ENCODE results near the gene CCDC33.

Gene CCDC33

DNA sequence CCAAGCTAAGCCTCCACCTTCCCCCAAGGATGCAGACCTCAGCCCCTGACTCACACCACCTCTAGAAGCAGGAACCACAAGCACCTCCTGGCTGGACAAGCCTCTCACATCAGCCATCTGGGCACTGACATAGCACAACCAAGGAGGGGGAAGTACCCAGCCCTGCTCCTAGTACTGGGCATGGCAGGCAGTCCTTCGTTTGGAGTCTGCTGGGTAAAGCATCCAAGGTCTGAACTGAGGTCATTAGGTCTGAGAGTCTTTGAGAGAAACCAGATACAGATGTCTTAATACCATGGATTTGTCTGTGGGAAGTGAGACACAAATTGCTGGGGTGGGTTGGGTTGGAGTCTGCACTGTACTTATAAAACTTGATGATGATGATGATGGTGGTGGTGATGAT, 61.8 kb downstream of the CCDC33 start:
- ATAC-seq, result peak; percentile 64
- TF ChIP-seq, protein P1, sequence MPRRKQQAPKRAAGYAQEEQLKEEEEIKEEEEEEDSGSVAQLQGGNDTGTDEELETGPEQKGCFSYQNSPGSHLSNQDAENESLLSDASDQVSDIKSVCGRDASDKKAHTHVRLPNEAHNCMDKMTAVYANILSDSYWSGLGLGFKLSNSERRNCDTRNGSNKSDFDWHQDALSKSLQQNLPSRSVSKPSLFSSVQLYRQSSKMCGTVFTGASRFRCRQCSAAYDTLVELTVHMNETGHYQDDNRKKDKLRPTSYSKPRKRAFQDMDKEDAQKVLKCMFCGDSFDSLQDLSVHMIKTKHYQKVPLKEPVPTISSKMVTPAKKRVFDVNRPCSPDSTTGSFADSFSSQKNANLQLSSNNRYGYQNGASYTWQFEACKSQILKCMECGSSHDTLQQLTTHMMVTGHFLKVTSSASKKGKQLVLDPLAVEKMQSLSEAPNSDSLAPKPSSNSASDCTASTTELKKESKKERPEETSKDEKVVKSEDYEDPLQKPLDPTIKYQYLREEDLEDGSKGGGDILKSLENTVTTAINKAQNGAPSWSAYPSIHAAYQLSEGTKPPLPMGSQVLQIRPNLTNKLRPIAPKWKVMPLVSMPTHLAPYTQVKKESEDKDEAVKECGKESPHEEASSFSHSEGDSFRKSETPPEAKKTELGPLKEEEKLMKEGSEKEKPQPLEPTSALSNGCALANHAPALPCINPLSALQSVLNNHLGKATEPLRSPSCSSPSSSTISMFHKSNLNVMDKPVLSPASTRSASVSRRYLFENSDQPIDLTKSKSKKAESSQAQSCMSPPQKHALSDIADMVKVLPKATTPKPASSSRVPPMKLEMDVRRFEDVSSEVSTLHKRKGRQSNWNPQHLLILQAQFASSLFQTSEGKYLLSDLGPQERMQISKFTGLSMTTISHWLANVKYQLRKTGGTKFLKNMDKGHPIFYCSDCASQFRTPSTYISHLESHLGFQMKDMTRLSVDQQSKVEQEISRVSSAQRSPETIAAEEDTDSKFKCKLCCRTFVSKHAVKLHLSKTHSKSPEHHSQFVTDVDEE (CRISPR knock-in tag; IDR thresholded peaks at IDR 0.05), result 0 out of 2 replicates have a peak, but pooled peaks have one; percentile 34
- TF ChIP-seq ZNF8 (CRISPR knock-in tag; IDR thresholded peaks at IDR 0.05) (no peak), ESRRG (CRISPR knock-in tag; IDR thresholded peaks at IDR 0.05) (no peak)

DNA sequence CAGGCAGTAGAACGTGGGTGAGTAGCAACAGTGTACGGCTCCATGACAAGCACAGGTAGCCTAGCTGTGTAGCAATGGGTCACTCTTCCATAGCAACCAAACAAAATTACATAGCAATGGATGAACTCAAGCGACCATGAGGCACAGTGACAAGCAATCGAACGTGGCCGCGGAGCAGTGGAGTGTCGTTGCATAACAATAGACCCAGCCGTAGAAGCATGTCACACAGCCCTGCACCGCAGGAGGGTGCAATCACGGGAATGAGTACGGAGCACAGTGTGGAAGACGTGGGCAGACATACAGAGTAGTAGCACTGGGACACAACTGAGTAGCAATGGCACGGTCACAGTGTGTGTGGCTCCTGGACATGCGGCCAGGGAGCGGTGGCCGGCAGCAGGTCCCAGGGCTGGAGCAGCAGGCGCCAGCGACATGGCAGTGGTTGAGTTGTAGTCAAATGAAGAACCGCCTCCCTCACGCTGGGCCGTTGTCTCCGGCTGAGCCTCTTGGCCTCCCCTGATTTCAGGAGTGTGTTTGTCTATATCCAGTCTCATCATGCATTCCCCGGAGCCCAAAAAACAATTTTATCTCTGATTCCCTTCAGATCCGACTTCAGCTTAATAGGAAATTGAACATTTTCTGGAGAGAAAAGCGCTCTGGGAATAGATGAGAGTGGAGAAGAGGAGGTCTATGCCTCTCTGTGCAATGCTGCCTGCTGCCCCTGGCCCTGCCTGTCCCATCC, 64.1 kb downstream of the CCDC33 start:
- ATAC-seq, result no peak
- no peak for TF ChIP-seq ESRRG (CRISPR knock-in tag; IDR thresholded peaks at IDR 0.05)
- TF ChIP-seq TOX (CRISPR knock-in tag; IDR thresholded peaks at IDR 0.05; ENCODE audit: borderline replicate concordance), result no peak
- TF ChIP-seq, protein P2, sequence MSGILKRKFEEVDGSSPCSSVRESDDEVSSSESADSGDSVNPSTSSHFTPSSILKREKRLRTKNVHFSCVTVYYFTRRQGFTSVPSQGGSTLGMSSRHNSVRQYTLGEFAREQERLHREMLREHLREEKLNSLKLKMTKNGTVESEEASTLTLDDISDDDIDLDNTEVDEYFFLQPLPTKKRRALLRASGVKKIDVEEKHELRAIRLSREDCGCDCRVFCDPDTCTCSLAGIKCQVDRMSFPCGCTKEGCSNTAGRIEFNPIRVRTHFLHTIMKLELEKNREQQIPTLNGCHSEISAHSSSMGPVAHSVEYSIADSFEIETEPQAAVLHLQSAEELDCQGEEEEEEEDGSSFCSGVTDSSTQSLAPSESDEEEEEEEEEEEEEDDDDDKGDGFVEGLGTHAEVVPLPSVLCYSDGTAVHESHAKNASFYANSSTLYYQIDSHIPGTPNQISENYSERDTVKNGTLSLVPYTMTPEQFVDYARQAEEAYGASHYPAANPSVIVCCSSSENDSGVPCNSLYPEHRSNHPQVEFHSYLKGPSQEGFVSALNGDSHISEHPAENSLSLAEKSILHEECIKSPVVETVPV (CRISPR knock-in tag; IDR thresholded peaks at IDR 0.05), result no peak
- no peak for TF ChIP-seq PPARA (CRISPR knock-in tag; IDR thresholded peaks at IDR 0.05; ENCODE audit: borderline replicate concordance)
- no peak for TF ChIP-seq BACH2 (CRISPR knock-in tag; IDR thresholded peaks at IDR 0.05; ENCODE audit: borderline replicate concordance)
- TF ChIP-seq, protein P1 (CRISPR knock-in tag; IDR thresholded peaks at IDR 0.05), result no peak
- TF ChIP-seq ZNF565 (CRISPR knock-in tag; conservative IDR thresholded peaks at IDR 0.05; ENCODE audit: low read depth), result no peak
- TF ChIP-seq RARB (CRISPR knock-in tag; IDR thresholded peaks at IDR 0.05), result no peak
- TF ChIP-seq ZNF8 (CRISPR knock-in tag; IDR thresholded peaks at IDR 0.05), result no peak
- no peak for TF ChIP-seq SNAI2 (CRISPR knock-in tag; IDR thresholded peaks at IDR 0.05)
- no peak for TF ChIP-seq CSDC2 (CRISPR knock-in tag; IDR thresholded peaks at IDR 0.05)
- no peak for TF ChIP-seq ARNTL (CRISPR knock-in tag; IDR thresholded peaks at IDR 0.05; ENCODE audit: borderline replicate concordance, low read depth)
- TF ChIP-seq ZFP3 (CRISPR knock-in tag; IDR thresholded peaks at IDR 0.05), result no peak
- TF ChIP-seq TCF4 (CRISPR knock-in tag; IDR thresholded peaks at IDR 0.05; ENCODE audit: borderline replicate concordance), result no peak

DNA sequence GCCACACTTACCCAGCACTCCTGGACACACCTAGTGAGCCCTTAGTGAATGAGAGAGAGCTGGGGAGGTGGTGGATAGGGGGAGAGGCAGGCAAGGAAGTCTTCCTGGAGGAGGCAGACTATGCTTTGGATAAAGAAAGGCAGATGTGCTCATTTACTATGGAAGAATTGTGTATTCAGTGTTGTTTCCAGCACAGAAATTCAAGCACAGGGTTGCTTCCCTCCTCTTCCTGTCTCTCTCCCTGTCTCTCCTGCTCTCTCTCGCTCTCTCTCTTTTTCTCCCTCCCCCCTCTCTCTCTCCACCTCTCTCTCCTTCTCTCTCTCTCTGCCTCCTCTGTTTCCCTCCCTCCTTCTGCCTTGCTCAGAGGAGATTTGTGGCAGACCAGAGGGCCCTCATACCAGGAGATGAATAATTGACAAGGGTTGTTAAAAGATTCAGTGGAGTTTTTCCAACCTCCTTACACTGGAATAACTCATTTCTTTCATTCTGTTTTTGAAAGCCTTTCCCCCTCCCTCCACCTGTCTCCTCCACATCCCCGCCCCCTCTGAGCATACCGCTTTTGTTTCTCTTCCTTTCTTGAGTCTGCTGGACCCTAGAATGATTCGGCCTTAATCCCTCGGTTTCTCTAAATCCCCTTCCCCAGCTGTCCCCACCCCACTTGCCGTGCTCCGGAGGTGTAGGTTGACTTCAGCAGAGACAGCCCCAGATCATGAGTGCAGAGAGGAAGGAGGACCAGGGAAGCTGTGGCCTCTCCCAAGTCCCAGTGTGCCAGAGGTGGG, 65.6 kb downstream of the CCDC33 start:
- TF ChIP-seq ZNF565 (CRISPR knock-in tag; conservative IDR thresholded peaks at IDR 0.05; ENCODE audit: low read depth), result no peak
- TF ChIP-seq BACH2 (CRISPR knock-in tag; IDR thresholded peaks at IDR 0.05; ENCODE audit: borderline replicate concordance), result no peak
- TF ChIP-seq ZC3H10 (CRISPR knock-in tag; IDR thresholded peaks at IDR 0.05), result no peak
- TF ChIP-seq ZNF70 (CRISPR knock-in tag; IDR thresholded peaks at IDR 0.05), result no peak
- TF ChIP-seq ESRRG (CRISPR knock-in tag; IDR thresholded peaks at IDR 0.05), result no peak
- TF ChIP-seq TCF4 (CRISPR knock-in tag; IDR thresholded peaks at IDR 0.05; ENCODE audit: borderline replicate concordance), result no peak
- TF ChIP-seq, protein P3, sequence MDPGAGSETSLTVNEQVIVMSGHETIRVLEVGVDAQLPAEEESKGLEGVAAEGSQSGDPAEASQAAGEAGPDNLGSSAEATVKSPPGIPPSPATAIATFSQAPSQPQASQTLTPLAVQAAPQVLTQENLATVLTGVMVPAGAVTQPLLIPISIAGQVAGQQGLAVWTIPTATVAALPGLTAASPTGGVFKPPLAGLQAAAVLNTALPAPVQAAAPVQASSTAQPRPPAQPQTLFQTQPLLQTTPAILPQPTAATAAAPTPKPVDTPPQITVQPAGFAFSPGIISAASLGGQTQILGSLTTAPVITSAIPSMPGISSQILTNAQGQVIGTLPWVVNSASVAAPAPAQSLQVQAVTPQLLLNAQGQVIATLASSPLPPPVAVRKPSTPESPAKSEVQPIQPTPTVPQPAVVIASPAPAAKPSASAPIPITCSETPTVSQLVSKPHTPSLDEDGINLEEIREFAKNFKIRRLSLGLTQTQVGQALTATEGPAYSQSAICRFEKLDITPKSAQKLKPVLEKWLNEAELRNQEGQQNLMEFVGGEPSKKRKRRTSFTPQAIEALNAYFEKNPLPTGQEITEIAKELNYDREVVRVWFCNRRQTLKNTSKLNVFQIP (CRISPR knock-in tag; IDR thresholded peaks at IDR 0.05; ENCODE audit: borderline replicate concordance, low read depth), result no peak
- TF ChIP-seq ZNF8 (CRISPR knock-in tag; IDR thresholded peaks at IDR 0.05), result no peak
- no peak for TF ChIP-seq RARB (CRISPR knock-in tag; IDR thresholded peaks at IDR 0.05)
- TF ChIP-seq ZFP30 (CRISPR knock-in tag; IDR thresholded peaks at IDR 0.05), result no peak
- TF ChIP-seq, protein P2 (CRISPR knock-in tag; IDR thresholded peaks at IDR 0.05), result no peak
- no peak for TF ChIP-seq SNAI2 (CRISPR knock-in tag; IDR thresholded peaks at IDR 0.05)
- no peak for TF ChIP-seq ARNTL (CRISPR knock-in tag; IDR thresholded peaks at IDR 0.05; ENCODE audit: borderline replicate concordance, low read depth)
- no peak for TF ChIP-seq PPARA (CRISPR knock-in tag; IDR thresholded peaks at IDR 0.05; ENCODE audit: borderline replicate concordance)
- no peak for TF ChIP-seq CSDC2 (CRISPR knock-in tag; IDR thresholded peaks at IDR 0.05)
- no peak for ATAC-seq

All from SK-N-SH treated with all-trans-retinoic acid at 6 μM for 48 hours (cell line).